Vagina (tissue), 2 donors: ENCODE data around the gene S100A7A.

Source experiments
- CTCF ChIP-seq, 3 experiments: fragments of 450-650 bp in 2 of 3; fragments of 200-600 bp in 1 of 3; sonication (generic) in 1 of 3; IDR thresholded peaks; one replicate each; pipeline ENCODE4 v1.5.1; 2017 to 2019; ENCODE audit warnings: antibody characterized with exemption in 3 of 3, mild to moderate bottlenecking in 2 of 3, moderate library complexity in 2 of 3
- POLR2A ChIP-seq, 2 donors: fragments of 450-650 bp; IDR thresholded peaks; one replicate each; pipeline ENCODE4 v1.6.1; 2017; ENCODE audit warnings: antibody characterized with exemption in 2 of 2, mild to moderate bottlenecking in 2 of 2, moderate library complexity in 2 of 2
- POLR2AphosphoS5 ChIP-seq, 2 donors: sonication (generic); formaldehyde crosslinking; IDR thresholded peaks; one replicate each; pipeline ENCODE4 v1.9.0; 2017; ENCODE audit warnings: antibody characterized with exemption in 2 of 2, mild to moderate bottlenecking in 2 of 2, low read depth in 1 of 2; ENCODE audit not compliant: insufficient read depth in 1 of 2

- no peak for TF ChIP-seq CTCF (IDR thresholded peaks at IDR 0.05)
- no peak for TF ChIP-seq POLR2A (IDR thresholded peaks at IDR 0.05)
- TF ChIP-seq POLR2AphosphoS5 (IDR thresholded peaks at IDR 0.05; ENCODE audit: insufficient read depth in 1 of 2, low read depth in 1 of 2): no peak
Observed at GRCh38 chr1:153368495-153368894, 47.8 kb upstream of the S100A7A start.
